ENCODE data around the gene FAM110A.

FAM110A gene

GRCh38 chr20:869606-870005 lies 36.1 kb downstream of the FAM110A start:
- DNase-seq (ENCODE audit: low read depth, low spot score) = no peak
- H3K27ac ChIP-seq = no peak overlapping the region

GRCh38 chr20:870758-871157 lies 37.2 kb downstream of the FAM110A start:
- DNase-seq (ENCODE audit: low read depth, low spot score) = no peak
- no peak overlapping the region for H3K27ac ChIP-seq

- no peak for DNase-seq (ENCODE audit: low read depth, low spot score)
- no peak overlapping the region for H3K27ac ChIP-seq
These were observed 37.9 kb downstream of the FAM110A start for GRCh38 chr20:871436-871835.

- no peak for DNase-seq (ENCODE audit: low read depth, low spot score)
These were observed 38.4 kb downstream of the FAM110A start for GRCh38 chr20:871948-872347.

GRCh38 chr20:872855-873520 lies 39.5 kb downstream of the FAM110A start:
- no peak overlapping the region for H3K27ac ChIP-seq

More at GRCh38 chr20:871948-872347, 38.4 kb downstream of the FAM110A start:
- no peak overlapping the region for H3K27ac ChIP-seq

GRCh38 chr20:873875-874607 lies 40.5 kb downstream of the FAM110A start:
- no peak for DNase-seq (ENCODE audit: low read depth, low spot score)
- no peak overlapping the region for H3K27ac ChIP-seq

More at GRCh38 chr20:872855-873520, 39.5 kb downstream of the FAM110A start:
- DNase-seq (ENCODE audit: low read depth, low spot score) = no peak

GRCh38 chr20:875115-875514 lies 41.6 kb downstream of the FAM110A start:
- no peak overlapping the region for H3K27ac ChIP-seq

GRCh38 chr20:877814-878213 lies 44.3 kb downstream of the FAM110A start:
- DNase-seq (ENCODE audit: low read depth, low spot score) = no peak
- no peak overlapping the region for H3K27ac ChIP-seq

More at GRCh38 chr20:875115-875514, 41.6 kb downstream of the FAM110A start:
- DNase-seq (ENCODE audit: low read depth, low spot score) = no peak

GRCh38 chr20:878511-879307 lies 45.2 kb downstream of the FAM110A start:
- H3K27ac ChIP-seq = no peak overlapping the region
- DNase-seq (ENCODE audit: low read depth, low spot score) = no peak

GRCh38 chr20:879626-880025 lies 46.1 kb downstream of the FAM110A start:
- H3K27ac ChIP-seq = no peak overlapping the region
- DNase-seq (ENCODE audit: low read depth, low spot score) = no peak

- peak; percentile 54 for DNase-seq (ENCODE audit: low read depth, low spot score)
- H3K27ac ChIP-seq = peak overlapping the region; percentile 80
These were observed 47.7 kb downstream of the FAM110A start for GRCh38 chr20:881051-881782.

GRCh38 chr20:881783-882144 lies 48.2 kb downstream of the FAM110A start:
- H3K27ac ChIP-seq = peak overlapping the region; percentile 80
- no peak for DNase-seq (ENCODE audit: low read depth, low spot score)

- peak; percentile 16 for DNase-seq (ENCODE audit: low read depth, low spot score)
- no peak overlapping the region for H3K27ac ChIP-seq
These were observed 51.8 kb downstream of the FAM110A start for GRCh38 chr20:884983-885952.

- DNase-seq (ENCODE audit: low read depth, low spot score) = no peak
- H3K27ac ChIP-seq = no peak overlapping the region
These were observed 53.6 kb downstream of the FAM110A start for GRCh38 chr20:887137-887536.

- no peak overlapping the region for H3K27ac ChIP-seq
- no peak for DNase-seq (ENCODE audit: low read depth, low spot score)
These were observed 54.5 kb downstream of the FAM110A start for GRCh38 chr20:888057-888456.

GRCh38 chr20:889106-889505 lies 55.6 kb downstream of the FAM110A start:
- DNase-seq (ENCODE audit: low read depth, low spot score) = no peak
- H3K27ac ChIP-seq = no peak overlapping the region

- DNase-seq (ENCODE audit: low read depth, low spot score) = no peak
- no peak overlapping the region for H3K27ac ChIP-seq
These were observed 56.5 kb downstream of the FAM110A start for GRCh38 chr20:889932-890463.

- H3K27ac ChIP-seq = no peak overlapping the region
- no peak for DNase-seq (ENCODE audit: low read depth, low spot score)
These were observed 57.1 kb downstream of the FAM110A start for GRCh38 chr20:890666-891057.

Data from epithelial cell of prostate (primary cell).